Neuron (in vitro differentiated cells): ENCODE data around the gene SLC66A3.

Source experiments
- H2AFZ ChIP-seq: one replicate; pipeline ENCODE4 v1.6.1; 2013; ENCODE audit warnings: low read depth, mild to moderate bottlenecking, inconsistent platforms, low read length, moderate library complexity
- H3K27me3 ChIP-seq: one replicate; pipeline ENCODE4 v1.6.1; 2013; ENCODE audit warnings: low read length; ENCODE audit not compliant: insufficient read depth
- H3K36me3 ChIP-seq: one replicate; pipeline ENCODE4 v1.6.1; 2013; ENCODE audit warnings: low read length; ENCODE audit not compliant: insufficient read depth
- H3K4me1 ChIP-seq: one replicate; pipeline ENCODE4 v1.6.1; 2013; ENCODE audit warnings: low read length; ENCODE audit not compliant: insufficient read depth
- H3K4me3 ChIP-seq: 2 replicates; pipeline ENCODE4 v1.5.1; 2013; ENCODE audit warnings: mild to moderate bottlenecking, low read length, moderate library complexity
- H3K9me3 ChIP-seq: one replicate; pipeline ENCODE4 v1.6.1; 2013; ENCODE audit warnings: low read length

SLC66A3 gene

DNA sequence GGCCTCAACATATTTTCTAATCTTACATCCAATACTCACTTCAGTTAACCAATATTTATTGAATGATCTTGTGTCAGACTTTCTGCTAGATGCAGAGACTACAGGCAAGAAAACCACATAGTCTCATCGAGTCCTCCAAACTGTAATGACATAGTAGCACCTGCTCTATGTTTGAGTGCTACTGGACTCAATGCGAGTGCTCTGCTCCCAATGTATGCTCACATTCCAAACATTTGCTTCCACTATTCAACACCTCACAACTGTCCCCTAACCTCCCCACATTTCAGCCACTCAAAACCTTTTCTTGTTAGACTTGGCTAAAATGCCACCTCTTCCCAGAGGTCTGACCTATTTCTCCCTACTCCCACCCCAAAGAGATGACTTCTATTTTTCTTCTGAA, 65.2 kb downstream of the SLC66A3 start:
- H2AFZ ChIP-seq: no peak overlapping the region
- peaks cover 60% of the 10 kb centered on the region for H3K36me3 ChIP-seq
- H3K27me3 ChIP-seq: no peaks in the 10 kb centered on the region
- no peaks in the 10 kb centered on the region for H3K4me1 ChIP-seq
- H3K4me3 ChIP-seq: no peak overlapping the region
- H3K9me3 ChIP-seq: no peaks in the 10 kb centered on the region

DNA sequence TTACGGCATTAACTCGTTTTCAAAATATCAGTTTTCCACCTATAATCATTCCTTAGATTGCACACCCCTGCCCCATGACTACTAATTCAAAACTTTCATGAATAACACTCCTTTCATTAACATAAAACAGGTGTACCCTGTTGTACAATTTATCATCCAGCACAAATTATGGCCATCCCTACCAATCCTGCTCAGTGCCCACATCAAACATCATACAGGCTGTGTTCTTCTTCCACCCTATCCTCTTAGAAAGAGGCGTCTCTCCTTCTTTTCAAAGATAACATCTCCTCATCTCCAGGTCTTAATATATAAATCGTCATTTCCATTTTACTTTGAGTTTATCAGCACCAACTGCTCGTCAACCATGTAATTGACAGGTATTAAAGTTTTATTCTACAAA, 67.6 kb downstream of the SLC66A3 start:
- Histone ChIP-seq H3K36me3 (peaks cover 49% of the 10 kb centered on the region), H2AFZ (no peak overlapping the region), H3K9me3 (no peaks in the 10 kb centered on the region), H3K4me3 (no peak overlapping the region), H3K27me3 (no peaks in the 10 kb centered on the region), H3K4me1 (no peaks in the 10 kb centered on the region)

DNA sequence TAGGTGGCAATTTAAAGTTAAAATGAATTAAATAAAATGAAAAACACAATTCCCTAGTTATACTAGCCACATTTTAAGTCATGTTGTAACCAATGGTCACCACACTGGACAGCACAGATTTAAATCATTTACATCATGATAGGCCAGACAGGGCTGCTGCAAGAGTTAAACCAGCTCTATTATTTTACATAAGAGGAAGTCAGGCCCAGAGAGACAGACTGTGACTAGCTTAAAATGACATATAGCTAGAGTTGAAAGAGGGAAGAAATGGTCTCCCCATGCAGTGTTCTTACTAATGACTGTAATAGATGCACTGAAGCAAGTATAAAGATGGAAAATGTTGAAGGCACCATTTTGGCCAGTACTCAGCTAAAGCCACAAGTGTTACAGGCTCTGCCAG, 69.6 kb downstream of the SLC66A3 start:
- Histone ChIP-seq H2AFZ (no peak overlapping the region), H3K4me3 (no peak overlapping the region), H3K27me3 (no peaks in the 10 kb centered on the region), H3K4me1 (no peaks in the 10 kb centered on the region), H3K9me3 (no peaks in the 10 kb centered on the region), H3K36me3 (peaks cover 40% of the 10 kb centered on the region)

DNA sequence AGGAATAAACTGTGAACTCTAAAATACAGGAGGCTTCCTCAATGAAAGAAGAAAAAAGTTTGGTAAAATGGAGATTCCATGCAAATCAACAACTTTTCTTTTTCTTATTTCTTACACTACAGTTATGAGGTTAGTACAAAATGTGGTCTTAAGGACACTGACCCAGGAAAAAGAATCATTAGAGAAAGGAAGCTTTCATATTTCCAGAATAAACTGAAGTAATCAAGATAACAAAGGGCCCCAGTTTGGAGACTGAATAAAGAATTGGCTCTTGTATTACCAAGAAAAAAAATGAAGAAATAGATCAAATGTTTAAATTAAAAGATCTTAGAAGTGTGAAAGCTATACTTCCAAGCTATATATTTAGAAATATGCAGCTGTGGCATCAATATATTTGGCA, 72.3 kb downstream of the SLC66A3 start:
- H3K4me1 ChIP-seq: no peaks in the 10 kb centered on the region
- no peak overlapping the region for H3K4me3 ChIP-seq
- peaks cover 26% of the 10 kb centered on the region for H3K36me3 ChIP-seq

More for the DNA sequence above, 72.3 kb downstream of the SLC66A3 start:
- H2AFZ ChIP-seq: no peak overlapping the region
- H3K27me3 ChIP-seq: no peaks in the 10 kb centered on the region
- peaks cover 2% of the 10 kb centered on the region for H3K9me3 ChIP-seq
